LNCaP clone FGC (cell line): ENCODE results near the gene PEX14.

Source experiments
- DNase-seq: peaks from one replicate; pipeline ENCODE4 v3.0.0-alpha.2; 2011; ENCODE audit warnings: low read depth
- H3K4me3 ChIP-seq: 2 replicates; pipeline ENCODE4 v1.5.1; 2011; ENCODE audit warnings: mild to moderate bottlenecking, low read depth, low read length, control low read depth
- CTCF ChIP-seq: IDR thresholded peaks from 2 replicates; pipeline ENCODE4 v1.5.1; 2012; ENCODE audit warnings: mild to moderate bottlenecking; ENCODE audit not compliant: control insufficient read depth, insufficient read depth; ENCODE audit errors: extremely low read depth

Gene PEX14

DNA sequence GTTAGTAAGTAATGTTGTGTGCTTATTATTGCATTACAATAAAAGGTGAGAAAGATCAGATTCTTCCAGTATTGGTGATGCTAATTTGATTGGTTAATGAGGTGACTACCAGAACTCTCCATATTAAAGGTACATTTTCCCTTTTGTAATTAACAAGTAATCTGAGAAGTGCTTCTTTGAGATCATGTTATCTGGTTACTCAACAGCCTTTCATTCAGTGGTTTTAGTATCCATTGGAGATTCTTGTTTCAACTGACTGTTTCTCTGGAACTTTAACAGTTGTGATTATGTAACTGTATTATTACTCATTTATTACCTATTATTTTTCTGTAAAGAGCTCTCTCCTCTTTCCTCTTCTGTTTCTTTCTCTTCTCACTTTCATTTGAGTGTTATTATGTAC lies 86.7 kb downstream of the PEX14 start:
- DNase-seq: no peak
- no peak overlapping the region for H3K4me3 ChIP-seq
- TF ChIP-seq CTCF: no peak

DNA sequence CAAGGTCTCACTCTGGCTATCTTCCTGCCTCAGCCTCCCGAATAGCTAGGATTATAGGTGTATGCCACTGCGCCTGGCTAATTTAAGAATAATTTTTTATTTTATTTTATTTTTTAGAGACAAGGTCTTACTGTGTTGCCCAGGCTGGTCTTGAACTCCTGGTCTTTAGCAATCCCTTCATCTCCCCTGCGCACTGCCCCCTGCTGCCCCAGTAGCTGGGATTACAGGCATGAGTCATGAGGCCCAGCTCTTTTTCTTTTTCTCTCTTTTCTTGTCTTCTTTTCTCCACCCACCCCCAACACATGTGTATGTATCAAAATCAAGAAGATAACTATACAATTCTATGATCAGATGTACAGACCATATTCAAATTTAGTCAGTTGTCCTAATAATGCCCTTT lies 87.2 kb downstream of the PEX14 start:
- H3K4me3 ChIP-seq: no peak overlapping the region
- no peak for TF ChIP-seq CTCF
- DNase-seq: no peak

GRCh38 chr1:10564063-10564462 lies 89.3 kb downstream of the PEX14 start:
- H3K4me3 ChIP-seq: no peak overlapping the region
- no peak for TF ChIP-seq CTCF
- DNase-seq: no peak

- H3K4me3 ChIP-seq: no peak overlapping the region
- no peak for TF ChIP-seq CTCF
- no peak for DNase-seq
Observed at GRCh38 chr1:10569531-10569930, 94.8 kb downstream of the PEX14 start.

GRCh38 chr1:10575616-10576015 lies 100.9 kb downstream of the PEX14 start:
- no peak for TF ChIP-seq CTCF
- DNase-seq: no peak

GRCh38 chr1:10578070-10578469 lies 103.3 kb downstream of the PEX14 start:
- no peak overlapping the region for H3K4me3 ChIP-seq
- TF ChIP-seq CTCF: no peak
- DNase-seq: no peak

More at GRCh38 chr1:10575616-10576015, 100.9 kb downstream of the PEX14 start:
- H3K4me3 ChIP-seq: no peak overlapping the region

- no peak overlapping the region for H3K4me3 ChIP-seq
- TF ChIP-seq CTCF: no peak
- DNase-seq: no peak
Observed at GRCh38 chr1:10583641-10584040, 108.9 kb downstream of the PEX14 start.
